Stimulated activated CD4-positive, alpha-beta T cell treated with anti-CD3 and anti-CD28 coated beads, TNF-alpha, amount 100 ng/mL, for 1 hour (primary cell): ENCODE data around the gene OR4K1.
"Not testable (repeated sequence)": the region's sequence is repeated elsewhere in the genome, so short reads cannot be mapped to it uniquely, and the experiment has no call there.

Source experiments
- DNase-seq, 3 donors: peaks; one replicate each; pipeline ENCODE4 v3.0.0-alpha.2; 2020; ENCODE audit warnings: low read depth in 3 of 3, low spot score in 1 of 3

The OR4K1 gene, protein sequence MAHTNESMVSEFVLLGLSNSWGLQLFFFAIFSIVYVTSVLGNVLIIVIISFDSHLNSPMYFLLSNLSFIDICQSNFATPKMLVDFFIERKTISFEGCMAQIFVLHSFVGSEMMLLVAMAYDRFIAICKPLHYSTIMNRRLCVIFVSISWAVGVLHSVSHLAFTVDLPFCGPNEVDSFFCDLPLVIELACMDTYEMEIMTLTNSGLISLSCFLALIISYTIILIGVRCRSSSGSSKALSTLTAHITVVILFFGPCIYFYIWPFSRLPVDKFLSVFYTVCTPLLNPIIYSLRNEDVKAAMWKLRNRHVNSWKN

DNA sequence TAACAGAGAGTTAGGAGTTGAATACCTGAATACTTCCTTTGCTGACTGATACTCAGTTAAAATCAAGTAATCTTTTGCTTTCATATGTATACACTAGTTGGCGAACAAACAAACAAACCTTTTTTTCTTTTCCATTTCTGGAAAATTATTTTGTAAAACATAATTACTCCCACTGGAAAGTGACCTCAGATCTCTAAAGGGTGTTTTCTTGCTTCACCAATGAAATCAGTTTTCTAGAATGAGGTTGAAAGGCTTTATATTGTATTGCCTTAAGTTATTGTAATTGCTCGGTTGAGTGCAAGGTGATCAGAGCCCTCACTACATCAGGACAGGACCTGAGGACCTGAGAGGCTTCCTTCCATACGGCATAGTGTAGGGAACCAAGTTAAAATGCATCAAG is at the start of gene OR4K1:
Gene OR4K1, plus strand, starts transcription at position 301 of the 400 bp plus-strand sequence. CDS start 4,750 bp downstream, outside the sequence.
- no peak for DNase-seq

DNA sequence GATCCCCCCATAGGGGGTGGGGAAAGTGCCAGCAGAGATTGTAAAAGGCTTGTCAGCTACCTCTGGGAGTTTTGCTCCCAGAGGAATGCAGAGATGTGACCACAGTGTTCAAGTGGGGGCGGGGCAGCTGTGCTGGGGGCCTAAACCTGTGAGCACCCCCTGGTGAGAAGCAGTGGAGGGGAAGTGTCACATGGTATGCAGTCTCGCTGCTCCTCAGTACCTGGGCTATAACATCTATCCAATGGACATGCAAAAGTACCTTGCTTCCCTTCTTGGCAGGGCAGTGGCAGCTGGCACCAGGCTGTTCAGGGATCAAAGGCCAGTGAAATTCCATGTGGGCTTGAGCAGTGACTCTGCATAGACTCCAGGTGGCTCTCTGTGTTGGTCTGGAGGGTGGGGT is 35.4 kb upstream of the OR4K1 start:
- no peak for DNase-seq

DNA sequence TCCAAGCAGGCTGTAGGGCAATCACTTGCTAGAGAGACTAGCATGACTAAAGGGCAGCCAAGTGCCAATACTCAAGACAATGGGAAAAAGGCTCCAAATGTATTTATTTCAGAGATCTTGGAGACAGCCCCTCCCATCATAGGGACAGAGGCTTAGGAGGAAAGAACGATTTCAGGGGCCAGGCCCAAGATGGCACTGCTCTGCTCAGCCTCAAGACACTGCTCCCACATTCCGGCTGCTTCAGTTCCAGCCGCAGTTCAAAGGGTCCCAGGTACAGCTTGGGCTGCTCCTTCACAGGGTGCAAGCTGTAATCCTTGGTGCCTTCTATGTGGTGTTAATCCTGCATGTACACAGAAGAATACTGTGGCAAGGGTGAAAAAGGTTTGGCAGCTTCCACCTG is 29.7 kb upstream of the OR4K1 start:
- DNase-seq: no peak

DNA sequence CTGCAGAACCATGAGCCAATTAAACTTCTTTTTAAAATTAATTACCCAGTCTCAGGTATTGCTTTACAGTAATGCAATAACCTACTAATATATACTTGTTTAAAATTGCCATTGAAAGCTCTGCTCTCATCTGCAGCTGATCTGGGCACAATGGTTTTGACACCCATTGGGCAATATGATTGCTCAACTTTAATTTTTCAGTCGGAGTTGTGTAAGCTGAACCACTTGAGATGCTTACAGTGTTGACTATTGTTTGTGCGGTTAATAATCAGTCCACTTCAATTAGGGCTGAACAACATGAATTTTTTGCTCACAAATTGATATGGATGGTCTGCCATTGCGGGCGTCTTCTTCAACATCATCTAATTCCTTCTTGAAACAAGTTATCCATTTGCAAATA is 28.3 kb upstream of the OR4K1 start:
- DNase-seq: no peak

DNA sequence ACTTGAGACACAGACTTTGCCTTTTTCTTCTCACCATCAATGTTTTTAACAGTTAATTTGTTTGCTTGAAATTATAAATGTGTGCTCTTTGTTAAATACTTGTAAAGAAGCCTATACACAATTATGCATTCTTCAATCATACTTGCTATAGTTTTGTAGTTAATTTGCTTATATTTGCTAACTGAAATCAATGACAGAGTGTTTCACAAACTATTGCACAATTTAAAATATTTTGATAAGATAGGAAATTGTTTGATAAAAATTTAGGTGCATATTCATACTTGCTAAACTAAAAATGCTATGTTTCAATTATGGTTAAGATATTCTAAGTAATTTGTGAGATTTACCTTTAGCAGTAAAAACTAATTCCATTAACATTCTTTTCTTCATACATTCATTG is 24.1 kb upstream of the OR4K1 start:
- no peak for DNase-seq

DNA sequence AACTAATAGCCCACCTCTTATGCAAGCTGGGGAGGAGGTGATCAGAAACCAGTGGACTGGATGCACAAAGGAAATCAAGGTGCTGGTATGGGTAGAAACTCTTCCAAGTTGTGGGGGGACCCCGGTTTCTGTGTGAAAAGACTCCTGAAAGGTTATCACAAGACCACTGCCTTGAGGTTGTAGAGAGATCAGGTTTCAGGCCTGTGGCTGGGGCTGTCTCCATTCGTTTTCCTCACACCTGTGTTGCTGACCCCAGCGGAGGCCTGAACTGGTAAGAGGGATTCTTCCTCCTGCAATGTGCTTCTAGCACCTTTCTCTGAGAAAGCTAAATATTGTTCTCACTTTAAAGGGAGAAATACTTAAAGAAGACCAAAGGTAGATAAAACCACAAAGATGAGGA is 19.6 kb upstream of the OR4K1 start:
- no peak for DNase-seq

DNA sequence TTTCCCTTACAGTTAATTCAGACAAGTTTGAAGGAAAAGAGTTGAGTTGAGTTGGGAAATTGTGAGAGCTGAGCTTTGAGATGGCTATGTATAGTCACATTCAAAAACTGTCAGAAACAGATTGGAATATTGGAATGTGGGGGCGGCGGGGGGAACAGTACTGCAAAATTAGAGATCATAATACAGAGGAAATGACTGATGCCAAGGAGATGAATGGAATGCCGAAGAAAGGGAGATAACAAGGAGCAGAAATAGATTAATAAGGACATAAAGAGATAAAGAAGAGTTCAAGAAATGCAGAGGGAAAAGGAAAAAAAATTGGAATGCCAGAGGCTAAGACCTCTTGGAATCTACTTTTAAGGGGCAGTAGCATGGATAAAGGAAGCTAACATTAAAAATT is 13.5 kb upstream of the OR4K1 start:
- DNase-seq: no peak

DNA sequence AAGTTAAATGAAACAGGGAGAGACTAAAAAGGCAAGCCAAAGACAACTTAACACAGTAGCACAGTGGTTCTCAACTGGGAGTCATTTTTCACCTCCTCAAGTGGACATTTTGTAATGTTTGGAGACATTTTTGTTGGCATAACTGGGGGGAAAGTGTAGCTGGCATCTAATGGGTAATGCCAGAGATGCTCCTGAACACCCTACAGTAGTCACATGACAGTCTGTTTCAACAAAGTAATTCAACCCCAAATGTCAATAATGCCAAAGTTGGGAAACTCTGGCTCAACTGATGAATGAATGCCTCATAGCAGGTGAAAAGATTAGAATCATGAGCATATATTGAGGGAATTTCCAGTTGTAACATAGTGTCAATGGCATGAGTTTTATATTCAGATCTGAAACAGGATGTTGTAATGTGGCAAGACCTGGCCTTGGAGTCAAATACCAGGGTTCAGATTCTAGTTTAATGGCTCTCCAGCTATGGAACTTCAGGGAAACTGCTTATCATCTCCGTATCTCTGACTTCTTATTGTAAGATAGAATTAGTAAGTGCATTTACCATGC is 12.7 kb upstream of the OR4K1 start:
- DNase-seq: no peak

DNA sequence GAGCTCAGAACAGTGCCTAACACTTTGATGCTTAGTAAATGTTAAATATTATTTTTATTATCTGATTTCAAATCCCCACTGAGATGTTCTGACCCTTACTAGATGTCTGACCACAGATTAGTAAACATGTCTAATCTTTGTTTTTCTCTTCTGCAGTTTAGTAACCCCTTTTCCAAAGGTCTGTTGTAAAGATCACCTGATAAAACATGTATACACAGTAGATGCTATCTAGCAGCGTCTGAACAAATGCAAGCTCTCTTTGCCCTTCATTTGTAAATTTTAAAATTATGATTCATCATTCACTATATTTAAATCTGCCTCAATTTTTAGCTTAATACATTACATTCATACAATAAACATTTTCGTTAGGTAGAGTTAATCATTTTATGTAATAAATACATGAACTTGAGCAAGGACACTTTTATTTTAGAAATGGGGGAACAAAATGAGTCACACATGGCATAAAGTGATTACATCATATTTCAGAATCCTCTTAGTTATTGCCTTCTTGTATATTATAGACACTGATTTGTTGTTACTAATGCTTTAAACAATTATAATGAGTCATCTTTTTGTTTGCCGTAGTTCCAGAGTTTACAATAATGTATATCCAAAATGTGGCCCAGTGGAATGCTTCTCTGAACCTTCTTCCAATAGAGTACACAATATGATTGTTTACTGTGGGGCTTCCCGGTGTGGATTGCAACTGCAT is 12.0 kb upstream of the OR4K1 start:
- no peak for DNase-seq

DNA sequence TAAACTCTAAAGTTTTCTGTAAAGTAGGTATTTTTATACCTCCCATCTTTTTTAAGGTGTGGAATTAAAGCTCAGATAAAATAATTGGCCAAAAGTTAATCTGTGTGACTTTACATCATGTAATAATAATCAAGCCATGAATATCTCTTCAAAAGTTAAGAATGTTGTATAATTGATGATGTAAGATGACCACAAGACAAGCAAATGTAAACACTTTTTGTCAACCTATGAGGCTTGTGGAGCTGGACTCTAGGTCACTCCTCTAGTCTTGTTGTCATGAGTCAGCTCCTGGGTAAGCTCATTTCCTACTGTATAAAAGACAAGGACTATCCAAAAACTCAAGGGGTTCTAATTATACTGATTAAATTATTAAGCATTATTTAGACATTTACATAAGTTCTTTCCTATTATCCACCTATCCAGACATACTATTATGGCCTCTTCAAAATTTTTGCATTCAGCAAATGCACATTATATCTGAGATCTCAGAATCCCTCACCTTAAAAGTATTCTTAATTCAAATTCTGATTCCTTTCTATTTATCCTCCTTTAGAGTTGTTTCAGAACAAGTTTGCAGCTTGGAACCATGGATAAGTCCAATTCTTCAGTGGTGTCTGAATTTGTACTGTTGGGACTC is 10.6 kb upstream of the OR4K1 start, which contains the start of gene OR4K5:
Gene OR4K5, plus strand, starts transcription at position 587 of the 637 bp plus-strand sequence. Its CDS starts 0 bp downstream, at position 587.
- no peak for DNase-seq

DNA sequence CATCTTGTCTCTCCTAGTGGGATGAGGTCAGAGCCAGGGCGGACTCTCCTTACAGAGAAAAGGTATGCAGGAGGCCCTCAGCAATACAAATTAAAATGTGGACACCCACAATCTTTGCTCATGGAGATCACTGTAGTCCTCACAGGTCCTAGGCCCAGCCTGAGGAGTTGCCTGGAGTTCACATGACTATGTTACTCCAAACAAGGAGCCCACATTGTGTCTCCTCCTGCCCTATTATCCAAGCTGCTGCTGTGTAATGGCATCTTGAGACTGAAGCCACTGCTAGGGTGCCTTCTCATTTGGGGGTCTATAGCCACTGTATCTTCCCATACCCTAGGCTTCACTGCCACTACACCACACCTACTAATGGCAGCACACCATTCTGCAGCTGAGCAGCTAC is 11.0 kb downstream of the OR4K1 start:
- DNase-seq: no peak

DNA sequence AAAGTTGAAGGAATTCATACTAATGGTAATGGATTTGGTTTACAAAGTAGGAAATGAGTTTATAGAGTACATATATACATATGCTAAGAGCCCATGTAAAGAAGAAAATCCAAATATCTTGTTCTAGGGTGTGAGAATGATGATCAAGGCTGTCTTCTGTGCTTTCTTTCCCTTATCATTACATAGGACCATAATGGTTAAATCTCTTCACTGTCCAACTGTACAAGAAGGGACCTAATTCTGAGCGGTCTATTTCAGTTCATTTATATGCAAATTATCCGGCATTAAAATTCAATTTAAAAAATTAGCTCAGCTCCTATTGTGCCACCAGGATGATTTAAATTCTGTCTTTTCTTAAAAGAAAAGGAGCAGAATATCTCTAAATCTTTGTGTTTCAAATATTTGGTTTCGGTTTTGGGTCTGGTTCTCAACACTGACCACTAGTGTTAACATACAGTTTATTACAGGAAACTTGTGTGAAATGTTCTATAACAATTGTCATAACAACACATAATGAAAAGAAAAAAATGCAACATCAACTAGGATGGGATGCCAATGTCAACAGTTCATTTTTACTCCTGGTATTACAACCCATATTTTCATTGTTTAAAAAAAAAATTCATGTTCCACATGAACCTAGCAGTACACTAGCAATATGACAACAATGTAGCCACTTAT is 16.8 kb downstream of the OR4K1 start:
- no peak for DNase-seq

DNA sequence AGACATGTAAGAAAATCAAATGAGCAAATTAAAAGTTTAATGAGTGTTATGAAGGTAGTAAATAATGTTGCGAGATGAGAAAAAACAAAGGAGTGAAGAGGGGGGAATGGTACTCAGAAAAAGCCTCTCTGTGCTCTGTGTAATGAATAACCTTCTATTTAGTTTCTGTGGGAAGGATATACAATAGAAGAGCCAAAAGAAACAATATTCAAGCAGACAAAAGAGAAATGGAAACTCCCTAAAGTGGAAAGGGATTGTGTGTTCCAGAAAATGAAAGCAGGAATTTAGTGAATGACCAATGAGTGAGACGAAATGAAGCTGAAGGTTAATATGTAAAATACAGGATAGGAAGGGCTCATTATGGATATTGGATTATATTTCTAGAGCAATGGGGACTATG is 18.5 kb downstream of the OR4K1 start:
- no peak for DNase-seq

DNA sequence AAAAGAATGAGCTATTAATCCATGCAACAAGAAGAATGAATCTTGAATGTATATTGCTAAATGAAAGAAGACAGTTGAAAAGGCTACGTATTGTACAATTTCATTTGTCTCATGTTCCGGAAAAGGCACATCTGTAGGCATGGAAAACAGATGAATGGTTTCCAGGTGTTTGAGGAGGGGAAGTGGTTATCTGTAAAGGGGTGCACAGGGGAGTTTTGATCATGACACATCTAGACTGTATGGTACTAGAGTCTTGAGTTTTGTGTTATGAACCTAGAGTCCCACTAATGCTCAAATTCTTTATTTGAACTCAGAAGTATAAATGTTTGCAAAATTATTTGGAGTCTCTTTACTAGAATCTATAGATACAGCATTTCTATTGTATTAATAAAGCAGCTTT is 39.0 kb downstream of the OR4K1 start:
- DNase-seq: not testable (repeated sequence)

DNA sequence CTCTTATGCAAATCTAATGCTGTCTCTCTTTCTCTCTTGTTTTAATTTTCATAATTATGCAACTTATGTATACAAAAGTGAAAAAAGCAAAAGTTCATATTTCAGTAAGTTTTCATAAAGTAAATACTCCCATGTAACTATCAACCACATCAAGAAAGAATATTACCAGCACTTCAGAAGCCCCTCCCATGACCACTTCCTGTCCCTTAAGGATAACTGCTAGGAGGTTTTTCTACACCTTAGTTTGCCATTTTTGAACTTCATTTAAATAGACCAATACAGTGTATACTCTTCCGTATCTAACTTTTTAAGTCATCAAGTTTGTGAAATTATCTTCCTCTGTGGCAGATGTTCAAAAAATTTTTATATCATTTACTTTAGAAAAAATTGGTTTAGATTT is 44.1 kb downstream of the OR4K1 start:
- DNase-seq: no peak

DNA sequence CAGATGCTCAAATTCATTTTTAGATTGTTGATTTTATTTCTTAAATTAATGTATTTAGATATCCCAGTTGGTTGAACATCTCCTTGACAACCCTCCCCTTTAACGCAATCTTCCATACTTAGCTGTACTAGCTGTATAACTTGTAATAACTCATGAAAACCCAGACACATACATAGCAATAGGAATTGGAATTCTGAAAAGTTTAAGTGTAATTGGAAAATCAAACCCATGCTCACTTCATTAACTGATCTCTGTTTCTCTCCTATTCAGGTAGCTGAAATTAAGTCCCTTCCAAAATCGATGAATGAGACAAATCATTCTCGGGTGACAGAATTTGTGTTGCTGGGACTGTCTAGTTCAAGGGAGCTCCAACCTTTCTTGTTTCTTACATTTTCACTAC is 44.6 kb downstream of the OR4K1 start, which contains the start of gene OR4K15:
Gene OR4K15, plus strand, starts transcription at position 301 of the 400 bp plus-strand sequence. Its CDS starts 0 bp downstream, at position 301.
- DNase-seq: no peak
